GM21786 (cell line): ENCODE results near the gene CD79B.
"Not testable (repeated sequence)": the region's sequence is repeated elsewhere in the genome, so short reads cannot be mapped to it uniquely, and the experiment has no call there.

Experiments
- ATAC-seq: cut with Tn5 transposase; IDR thresholded peaks from one replicate; pipeline ENCODE4 v1.9.1; 2021; ENCODE audit not compliant: unreplicated experiment

The CD79B gene

DNA sequence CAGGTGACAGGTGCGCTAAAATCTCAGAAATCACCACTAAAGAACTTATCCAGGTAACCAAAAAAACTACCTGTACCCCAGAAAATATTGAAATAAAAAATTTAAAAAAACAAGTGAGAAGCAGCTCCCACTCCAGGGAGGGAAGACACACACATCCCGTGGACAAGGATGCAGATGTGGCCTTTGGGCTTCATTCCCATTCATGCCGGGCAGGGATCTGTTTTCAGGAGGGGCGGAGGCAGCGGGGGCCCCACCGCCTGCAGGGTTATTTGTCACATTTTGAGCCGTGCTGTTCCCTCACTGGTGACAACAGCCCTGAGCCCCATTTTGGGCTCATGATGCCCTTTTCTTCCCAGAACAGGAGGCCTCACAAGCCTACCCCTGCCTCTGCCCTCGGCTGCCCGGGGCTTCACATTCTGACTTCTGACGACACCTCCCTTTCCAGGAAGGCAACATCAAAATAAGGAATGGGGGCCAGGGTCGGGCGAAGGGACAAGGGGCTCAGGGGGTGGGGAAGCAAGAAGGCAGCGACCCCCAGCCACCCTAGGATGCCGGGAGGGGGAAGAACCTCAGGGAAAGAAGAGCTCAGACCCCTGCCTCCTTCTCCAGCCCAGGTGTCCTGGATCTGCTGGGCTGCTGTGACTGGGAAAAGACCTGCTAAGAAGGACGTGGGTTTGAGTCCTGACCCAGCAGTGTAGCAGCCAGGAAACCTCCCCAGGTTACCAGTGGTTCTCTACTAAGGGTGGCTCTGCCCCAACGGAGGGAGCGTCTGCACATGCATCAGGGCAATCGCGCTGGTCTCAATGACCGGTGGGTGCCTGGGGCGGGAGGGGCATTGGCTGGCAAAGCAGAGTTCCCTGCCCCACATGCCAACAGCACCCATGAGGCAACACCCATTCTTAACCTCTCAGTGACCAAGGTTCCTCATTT, 2.3 kb upstream of the CD79B start:
- ATAC-seq, result no peak

DNA sequence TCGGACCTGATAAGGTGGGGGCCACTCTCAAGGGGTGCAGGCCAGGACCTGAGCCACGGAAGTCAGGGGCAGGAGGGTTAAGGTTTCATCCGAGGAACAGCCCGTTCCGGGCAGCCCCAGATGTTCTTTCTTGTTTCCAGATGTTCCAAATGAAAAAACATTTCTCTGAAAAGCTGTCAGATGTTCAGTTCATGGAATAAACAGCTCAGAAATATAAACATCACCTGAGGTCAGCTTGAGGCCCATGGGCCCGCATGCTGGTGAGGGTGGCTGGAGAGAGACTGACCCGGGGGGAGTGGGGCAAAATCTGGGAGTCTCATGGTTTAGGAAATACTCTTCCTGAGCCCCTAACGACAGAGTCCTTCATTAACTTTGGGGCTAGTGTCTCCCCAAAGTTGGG, 1.5 kb upstream of the CD79B start:
- no peak for ATAC-seq

DNA sequence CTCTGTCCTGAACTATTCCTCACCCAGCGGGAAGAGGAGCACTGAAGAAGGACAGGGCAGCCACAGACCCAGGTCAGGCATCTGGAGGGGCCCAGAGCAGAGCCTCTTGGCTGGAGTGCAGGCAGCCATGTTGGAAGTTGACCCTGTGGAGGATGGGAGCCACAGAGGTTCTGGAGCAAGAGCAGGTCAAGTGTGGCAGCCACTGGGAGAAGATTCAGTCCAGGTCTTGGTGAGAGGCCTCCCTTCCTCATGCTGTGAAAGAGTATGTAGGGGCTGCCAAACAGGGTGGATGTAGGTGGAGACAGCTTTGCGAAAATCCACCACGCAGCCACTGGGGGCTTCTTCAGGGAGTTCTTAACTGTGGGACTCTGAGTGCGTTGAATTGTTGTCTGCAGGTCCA, 590 bp upstream of the CD79B start:
- ATAC-seq, result peak; percentile 12

DNA sequence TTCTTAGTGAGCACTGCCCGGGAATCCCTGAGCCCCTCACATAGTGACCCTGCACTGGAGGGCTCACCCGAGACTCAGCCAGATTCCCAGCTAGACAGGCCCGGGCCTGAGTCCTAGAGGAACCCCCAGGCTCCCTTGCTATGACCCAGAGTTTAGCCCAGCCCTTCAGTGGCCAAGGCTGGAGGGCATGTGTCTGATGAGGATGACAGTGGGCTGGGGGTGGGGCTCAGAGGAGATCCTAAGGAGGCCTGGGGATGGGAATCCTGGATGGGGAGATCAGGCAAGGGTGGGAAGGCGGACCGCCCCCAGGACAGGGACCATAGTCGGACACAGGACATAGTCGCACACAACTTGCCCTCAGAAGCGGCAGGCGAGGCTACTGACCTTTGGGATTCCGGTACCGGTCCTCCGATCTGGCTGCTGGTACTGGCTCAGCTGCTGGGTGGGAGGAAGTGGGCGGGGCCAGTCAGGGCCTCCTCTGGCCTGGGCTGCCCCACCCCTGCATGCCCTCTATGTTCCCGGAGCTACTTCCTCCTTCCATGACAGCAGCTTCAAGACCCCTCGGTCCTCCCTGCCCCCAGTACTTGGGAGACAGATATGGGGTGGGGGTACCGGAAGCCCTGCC, 1.1 kb downstream of the CD79B start:
- ATAC-seq, result peak; percentile 31

DNA sequence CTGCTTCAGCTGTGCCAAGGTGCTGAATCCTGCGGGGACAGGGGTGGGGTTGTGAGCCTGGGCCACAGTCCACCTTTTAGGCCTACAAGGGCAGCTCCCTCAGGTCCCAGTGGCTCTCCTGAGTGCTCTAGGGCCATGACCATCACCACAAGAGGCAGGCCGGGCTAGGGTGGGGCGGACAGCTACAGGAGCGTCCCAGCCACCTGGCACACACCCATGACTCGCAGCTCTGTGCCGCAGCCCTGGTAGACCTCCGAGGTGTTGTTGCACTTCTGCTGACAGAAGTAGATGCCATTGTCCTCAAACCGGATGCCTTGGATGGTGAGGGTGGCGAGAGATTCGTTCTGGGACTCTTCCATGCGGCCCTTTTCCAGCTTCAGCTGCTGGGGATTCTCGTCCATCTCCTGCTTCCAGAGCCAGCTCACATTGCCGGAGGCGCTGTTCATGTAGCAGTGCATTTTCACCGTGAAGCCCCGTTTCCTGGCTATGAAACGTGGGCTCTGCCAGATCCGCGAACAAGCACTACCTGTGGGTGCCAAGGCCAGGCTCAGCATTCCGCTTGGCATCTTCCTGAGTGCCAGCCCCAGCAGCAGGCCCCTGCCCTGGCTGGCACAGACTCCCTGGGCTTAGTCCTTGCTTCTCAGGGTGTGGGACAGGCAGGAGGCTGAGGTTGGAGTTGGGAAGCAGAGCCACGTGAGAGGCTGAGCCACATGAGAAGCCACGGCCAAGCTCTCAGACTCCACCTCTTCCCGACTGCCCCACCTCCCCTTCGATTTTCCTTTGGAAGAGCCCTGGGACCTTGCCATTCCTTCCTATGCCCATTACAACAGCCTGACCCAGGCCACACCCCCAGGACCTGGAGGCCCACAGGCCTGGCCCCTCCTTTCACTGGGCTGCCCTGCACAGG, 2.0 kb downstream of the CD79B start:
- no peak for ATAC-seq

DNA sequence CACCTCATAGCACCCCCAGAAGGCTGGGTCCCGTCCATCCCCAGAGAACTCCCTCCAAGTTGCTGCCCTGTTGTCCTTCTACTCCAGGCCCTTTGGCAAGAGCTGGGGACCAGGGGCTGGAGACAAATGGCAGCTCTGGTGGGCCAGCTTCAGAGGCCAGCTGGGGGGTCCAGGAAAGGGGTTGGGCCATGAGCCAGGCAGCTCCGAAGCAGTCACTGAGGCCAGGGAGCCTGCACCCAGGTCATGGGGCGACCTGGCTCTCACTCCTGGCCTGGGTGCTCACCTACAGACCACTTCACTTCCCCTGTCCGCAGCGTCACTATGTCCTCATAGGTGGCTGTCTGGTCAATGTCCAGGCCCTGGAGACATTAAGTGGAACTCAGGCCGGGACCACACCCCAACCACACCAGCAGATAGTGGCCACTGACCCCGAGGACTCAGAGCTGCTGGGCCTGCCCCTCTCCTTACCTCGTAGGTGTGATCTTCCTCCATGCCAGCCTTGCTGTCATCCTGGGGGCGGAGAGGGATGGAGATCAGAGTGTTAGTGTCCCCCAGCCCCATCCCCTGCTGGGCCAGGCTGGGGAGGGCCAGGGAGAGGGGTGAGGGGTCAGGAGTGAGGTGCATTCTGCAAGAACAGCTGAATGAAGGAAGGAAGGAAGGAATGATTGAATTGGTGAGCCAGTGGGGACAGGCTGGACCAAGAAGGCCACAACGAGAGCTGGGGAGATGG, 3.0 kb downstream of the CD79B start:
- ATAC-seq, result no peak

DNA sequence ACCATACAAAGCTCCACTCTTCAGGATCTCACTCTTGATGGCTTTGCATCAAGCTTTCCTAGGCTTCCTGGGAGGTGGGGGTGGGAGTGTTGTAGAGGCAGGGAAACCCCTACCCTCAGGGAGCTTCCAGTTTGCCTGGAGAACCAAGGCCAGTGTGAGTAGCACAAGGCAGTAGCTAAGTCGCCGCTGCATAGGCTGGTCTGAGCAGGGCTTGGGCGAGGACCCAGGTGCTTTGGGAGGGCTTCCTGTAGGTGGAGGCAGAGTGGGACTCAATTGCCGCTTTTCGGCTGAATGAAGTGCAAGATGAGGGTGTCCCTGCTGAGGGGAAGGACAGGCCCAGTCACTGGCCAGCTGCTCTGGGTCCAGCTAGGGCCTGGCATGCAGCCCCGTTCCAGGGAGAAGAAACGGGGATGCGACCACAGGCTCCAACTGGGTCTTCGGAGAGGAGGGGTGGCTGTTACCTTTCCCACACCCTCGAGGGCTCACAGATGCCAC, 3.9 kb downstream of the CD79B start:
- ATAC-seq, result no peak

DNA sequence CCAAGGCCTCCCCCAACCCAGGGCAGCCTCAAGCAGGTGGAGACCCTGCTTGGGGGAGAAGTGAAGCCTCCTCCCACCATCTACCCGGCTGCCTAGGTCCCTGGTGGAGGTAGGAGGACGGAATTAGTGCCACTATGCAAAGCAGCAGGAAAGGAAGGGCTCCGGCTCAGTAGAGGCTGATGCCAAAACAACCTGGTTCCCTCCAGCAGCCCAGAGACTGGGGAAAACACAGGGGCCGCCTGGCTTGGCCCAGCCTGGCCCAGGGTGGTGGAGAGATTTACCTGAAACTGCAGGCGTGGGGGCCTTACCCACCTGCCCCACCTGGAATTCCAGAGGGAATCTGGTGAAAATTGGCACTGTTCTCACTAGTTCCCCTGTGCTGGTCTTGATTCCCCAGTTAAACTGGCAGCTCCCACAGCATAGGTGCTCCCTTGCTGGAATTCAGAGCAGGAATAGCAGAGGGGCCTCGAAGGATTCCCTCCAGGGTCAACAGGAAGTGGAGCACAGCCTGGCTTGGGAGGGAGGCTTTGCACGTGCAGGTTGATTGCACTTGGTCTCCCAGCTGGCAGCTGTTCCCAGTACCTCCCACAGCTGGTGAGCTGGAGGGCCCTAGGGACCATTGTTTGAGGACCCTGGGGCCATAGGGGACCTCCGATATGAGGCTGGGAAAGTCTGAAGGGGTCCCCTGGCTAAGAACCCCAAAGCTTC, 4.5 kb downstream of the CD79B start:
- ATAC-seq, result peak; percentile 29

DNA sequence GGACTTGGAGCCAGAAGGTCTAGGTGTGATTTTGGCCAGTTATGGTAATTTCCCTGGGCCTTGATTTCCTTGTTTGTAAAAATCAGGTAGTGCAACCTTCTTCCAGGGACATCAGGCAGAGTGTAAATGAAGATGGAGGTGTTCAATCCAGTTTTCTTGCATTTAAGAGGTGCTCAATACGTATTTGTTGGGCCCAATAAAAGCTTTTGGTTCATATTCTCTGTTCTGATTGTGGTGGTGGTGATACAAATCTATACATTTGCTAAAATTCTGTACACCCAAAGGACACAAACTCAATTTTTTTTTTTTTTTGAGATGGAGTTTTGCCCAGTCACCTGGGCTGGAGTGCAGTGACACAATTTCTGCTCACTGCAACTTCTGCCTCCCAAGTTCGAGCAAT, 6.0 kb downstream of the CD79B start:
- ATAC-seq, result no peak

DNA sequence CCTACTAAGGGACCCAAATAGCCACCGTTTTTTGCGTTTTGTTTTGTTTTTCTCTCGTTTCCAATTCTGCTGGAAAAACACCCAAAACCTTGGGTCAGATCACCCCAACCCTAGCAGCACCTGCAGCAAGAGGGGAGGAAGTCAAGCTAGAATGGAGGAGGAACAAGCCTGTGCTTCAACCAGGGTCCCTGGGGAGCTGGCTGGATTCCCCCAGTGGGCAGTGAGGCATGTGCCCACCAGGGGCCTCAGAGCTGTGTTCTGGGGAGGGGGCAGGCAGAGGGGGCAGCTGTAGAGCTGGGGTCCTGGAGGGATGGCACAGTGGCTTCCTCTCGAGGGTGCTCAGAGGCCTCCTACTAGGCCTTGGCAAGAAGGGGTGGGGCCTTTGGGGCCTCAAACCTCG, 6.5 kb downstream of the CD79B start:
- no peak for ATAC-seq

DNA sequence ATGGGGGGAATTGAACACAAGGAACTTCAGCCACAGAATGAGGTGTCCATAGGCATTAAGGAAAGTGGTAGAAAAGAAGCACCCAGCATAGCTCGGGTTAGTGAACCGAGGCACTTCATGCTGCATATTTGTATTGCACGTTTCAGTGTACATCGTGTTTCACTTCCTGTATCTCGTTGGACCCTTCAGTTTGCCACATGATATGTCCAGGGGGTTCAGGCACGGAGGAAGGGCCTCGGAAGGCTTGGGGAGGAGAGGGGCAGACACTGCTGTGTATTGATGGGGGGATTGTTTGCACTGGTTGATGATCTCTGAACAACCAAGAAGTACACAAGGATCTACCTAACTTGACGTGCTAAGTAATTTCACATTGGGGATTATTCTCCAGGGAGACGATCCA, 9.7 kb downstream of the CD79B start:
- peak; percentile 44 for ATAC-seq

DNA sequence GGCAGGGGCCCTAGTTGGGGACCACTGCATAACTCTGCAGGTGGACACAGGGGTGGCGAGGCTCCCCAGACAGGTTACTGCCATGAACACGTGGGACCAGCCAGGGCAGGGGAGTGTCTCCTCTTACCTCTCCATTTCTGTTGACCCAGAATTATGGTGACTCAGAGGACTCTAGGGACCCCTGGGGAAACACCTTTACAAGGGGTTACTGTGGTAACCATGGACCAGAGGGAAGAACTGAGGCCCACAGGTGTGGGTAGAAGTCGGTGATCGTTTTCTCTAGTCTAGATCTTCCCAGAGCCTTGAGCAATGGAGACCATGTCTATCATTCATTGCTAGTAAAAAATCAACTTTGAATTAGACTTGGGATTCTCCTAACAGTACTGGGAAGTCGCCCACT, 11.4 kb downstream of the CD79B start:
- ATAC-seq, result not testable (repeated sequence)

DNA sequence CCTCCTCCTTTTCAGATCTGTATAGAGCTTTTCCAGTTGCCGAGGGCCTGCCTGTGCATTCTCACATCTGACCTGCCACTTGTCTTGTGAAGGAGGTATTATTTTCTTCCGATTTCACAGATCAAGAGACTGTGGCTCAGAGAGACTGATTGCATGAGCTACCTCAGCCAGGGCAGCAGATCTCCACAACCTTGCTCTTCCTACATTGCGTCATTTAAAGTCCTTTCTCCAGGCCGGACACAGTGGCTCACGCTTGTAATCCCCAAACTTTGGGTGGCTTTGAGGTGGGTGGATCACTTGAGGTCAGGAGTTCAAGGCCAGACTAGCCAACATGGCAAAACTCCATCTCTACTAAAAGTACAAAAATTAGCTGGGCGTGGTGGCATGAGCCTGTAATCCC, 12.1 kb downstream of the CD79B start:
- ATAC-seq, result not testable (repeated sequence)

DNA sequence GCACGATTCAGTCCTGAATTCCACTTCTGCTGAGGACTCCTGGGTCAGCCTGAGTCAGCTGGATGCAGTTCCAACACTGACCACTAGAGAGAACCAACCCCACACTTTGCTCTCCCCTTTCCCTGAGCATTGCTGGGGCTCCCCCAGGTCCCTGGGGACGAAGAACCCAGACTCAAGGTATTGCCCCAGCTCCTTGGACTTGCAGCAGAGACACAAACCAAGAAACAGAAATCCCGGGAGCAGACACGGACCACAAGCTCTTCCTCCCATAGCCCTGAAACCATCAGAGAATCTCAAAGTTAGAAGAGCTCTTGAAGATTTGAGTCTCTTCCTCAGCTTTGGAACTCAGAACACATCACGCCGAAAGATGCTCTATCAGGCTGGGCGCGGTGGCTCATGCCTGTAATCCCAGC, 12.8 kb downstream of the CD79B start:
- ATAC-seq, result peak; percentile 52

DNA sequence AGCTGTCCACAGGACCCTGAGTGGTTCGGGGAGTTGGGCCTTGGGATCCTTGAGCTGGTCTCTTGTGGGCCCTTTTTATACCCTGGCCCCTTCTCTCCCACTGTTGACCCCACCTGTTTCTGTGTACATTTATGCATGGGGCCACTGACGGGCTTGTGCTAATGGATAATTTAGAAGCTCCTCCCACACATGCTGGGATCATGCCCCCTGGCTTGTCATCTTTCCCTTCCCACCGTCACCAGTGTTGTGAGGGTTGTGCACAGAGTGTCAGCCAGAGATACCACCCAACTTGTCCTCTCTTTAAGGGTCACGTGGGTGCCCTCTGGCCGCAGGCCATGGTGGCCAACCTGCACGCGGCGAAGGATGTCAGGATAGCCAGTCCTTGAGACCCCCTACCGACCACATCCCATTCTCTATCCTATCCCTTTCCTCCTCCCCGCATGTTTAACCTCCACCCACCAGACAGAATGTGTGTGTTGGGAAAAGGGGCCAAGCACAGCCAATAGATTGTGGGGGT, 13.3 kb downstream of the CD79B start, which contains the start of gene GH1:
GH1 (minus strand) TSS at position 51 of the 517 bp plus-strand sequence. CDS start 63 bp downstream, outside the sequence.
- ATAC-seq, result not testable (repeated sequence)

DNA sequence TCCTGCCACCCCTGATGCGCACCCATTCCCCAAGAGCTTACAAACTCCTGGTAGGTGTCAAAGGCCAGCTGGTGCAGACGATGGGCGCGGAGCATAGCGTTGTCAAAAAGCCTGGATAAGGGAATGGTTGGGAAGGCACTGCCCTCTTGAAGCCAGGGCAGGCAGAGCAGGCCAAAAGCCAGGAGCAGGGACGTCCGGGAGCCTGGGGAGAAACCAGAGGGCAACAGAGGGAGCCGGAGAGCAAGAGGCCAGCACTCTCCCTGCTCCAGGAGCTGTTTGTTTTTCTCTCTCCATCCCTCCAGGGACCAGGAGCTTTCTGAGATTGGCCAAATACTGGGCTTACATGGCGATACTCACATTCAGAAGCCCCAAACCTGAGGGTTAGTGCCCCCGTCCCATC, 13.8 kb downstream of the CD79B start:
- no peak for ATAC-seq

DNA sequence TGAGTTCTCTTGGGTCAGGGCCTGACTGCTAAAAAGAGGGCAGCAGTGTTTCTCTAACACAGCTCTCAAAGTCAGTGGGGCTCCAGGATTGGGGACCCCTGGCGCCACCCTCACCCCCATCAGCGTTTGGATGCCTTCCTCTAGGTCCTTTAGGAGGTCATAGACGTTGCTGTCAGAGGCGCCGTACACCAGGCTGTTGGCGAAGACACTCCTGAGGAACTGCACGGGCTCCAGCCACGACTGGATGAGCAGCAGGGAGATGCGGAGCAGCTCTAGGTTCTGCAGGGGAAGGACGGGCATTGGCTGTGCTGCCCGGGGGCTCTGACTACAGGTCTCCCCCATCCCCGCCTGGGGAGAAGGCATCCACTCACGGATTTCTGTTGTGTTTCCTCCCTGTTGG, 14.5 kb downstream of the CD79B start:
- no peak for ATAC-seq

DNA sequence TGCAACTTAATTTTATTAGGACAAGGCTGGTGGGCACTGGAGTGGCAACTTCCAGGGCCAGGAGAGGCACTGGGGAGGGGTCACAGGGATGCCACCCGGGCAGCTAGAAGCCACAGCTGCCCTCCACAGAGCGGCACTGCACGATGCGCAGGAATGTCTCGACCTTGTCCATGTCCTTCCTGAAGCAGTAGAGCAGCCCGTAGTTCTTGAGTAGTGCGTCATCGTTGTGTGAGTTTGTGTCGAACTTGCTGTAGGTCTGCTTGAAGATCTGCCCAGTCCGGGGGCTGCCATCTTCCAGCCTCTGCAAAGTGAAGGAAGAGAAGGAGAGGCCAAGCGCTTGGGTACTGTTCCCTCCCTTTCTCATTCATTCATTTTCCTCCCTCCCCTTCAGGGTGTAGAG, 14.9 kb downstream of the CD79B start:
- ATAC-seq, result not testable (repeated sequence)

DNA sequence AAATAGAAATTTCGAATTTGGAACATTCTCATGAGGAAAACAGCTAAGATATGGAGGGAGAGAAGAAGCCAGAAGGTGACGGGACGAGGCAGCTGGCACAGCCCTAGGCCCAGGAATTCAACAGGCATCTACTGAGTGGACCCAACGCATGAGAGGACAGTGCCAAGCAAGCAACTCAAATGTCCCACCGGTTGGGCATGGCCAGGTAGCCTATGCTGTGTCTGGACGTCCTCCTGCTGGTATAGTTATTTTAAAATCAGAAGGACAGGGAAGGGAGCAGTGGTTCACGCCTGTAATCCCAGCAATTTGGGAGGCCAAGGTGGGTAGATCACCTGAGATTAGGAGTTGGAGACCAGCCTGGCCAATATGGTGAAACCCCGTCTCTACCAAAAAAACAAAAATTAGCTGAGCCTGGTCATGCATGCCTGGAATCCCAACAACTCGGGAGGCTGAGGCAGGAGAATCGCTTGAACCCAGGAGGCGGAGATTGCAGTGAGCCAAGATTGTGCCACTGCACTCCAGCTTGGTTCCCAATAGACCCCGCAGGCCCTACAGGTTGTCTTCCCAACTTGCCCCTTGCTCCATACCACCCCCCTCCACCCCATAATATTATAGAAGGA, 15.5 kb downstream of the CD79B start:
- ATAC-seq, result no peak
